Uterus (tissue), 2 donors: ENCODE measurements around the gene CDR2L.
A peak's percentile ranks its signal among the peaks of the same experiment; 100 is the strongest.

Source experiments
- POLR2A ChIP-seq, 2 donors: fragments of 450-650 bp; IDR thresholded peaks; one replicate each; pipeline ENCODE4 v1.6.1; 2016; ENCODE audit warnings: antibody characterized with exemption in 2 of 2, mild to moderate bottlenecking in 1 of 2, moderate library complexity in 1 of 2
- TF ChIP-seq, protein P1 (sequence below), 4 experiments: fragments of 200-600 bp in 2 of 4; fragments of 450-650 bp in 2 of 4; sonication (generic) in 2 of 4; IDR thresholded peaks; one replicate each; pipeline ENCODE4 v1.5.1; 2016 to 2019; ENCODE audit warnings: antibody characterized with exemption in 4 of 4, mild to moderate bottlenecking in 2 of 4, moderate library complexity in 1 of 4

DNA sequence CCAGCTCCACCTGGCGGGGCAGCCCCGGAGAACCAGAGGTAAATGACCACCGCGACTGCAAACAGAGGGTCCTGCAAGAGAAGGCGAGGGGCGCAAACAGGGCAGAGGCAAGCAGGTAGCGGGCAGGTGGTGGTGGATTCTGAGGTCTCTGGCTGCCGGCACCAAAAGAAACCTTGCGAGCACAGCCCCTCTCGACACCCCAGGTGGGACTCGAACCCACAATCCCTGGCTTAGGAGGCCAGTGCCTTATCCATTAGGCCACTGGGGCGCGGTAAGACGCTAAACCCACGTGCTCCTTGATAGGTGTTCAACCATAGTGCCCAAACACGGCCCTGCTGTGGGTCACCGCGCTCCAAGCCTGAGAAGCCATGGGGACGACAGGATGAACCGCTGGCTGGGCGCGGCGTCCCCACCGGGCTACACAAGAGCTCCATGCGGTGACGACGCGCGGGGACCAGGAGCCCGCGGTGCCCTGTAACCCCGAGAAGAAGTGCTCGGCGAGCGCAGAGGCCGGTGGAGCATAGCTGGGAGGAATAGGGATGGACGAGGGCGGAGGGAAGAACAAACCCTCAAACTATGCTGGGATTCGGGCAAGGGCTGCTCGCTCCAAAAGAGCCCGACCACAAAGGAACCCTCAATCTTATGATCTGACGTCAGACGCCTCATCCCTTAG is 46.9 kb downstream of the CDR2L start:
- TF ChIP-seq, protein P1, sequence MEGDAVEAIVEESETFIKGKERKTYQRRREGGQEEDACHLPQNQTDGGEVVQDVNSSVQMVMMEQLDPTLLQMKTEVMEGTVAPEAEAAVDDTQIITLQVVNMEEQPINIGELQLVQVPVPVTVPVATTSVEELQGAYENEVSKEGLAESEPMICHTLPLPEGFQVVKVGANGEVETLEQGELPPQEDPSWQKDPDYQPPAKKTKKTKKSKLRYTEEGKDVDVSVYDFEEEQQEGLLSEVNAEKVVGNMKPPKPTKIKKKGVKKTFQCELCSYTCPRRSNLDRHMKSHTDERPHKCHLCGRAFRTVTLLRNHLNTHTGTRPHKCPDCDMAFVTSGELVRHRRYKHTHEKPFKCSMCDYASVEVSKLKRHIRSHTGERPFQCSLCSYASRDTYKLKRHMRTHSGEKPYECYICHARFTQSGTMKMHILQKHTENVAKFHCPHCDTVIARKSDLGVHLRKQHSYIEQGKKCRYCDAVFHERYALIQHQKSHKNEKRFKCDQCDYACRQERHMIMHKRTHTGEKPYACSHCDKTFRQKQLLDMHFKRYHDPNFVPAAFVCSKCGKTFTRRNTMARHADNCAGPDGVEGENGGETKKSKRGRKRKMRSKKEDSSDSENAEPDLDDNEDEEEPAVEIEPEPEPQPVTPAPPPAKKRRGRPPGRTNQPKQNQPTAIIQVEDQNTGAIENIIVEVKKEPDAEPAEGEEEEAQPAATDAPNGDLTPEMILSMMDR (IDR thresholded peaks at IDR 0.05): peak in 2 of 4 experiments; percentile 19 to 37
- TF ChIP-seq POLR2A (IDR thresholded peaks at IDR 0.05): no peak
